Caco-2 (cell line): ENCODE results near the gene ROPN1L. TPM values are rescaled to one million over a fixed set of nuclear protein-coding genes. Genes with fewer than 3 reads are reported as not detected.

Source experiments
- BruUV-seq: library from RNA; stranded (reverse); fragments of 400-500 nt; replicated peaks from 2 replicates; lab custom pipeline; 2021; lab: Mats Ljungman, UMichigan
- CTCF ChIA-PET: fragments of 300-600 bp; sonication (Branson Sonifier 250); formaldehyde crosslinking; loops from one replicate; lab custom pipeline; 2022; ENCODE audit warnings: antibody characterized with exemption; lab: Charles Lee
- POLR2A ChIA-PET: fragments of 300-600 bp; sonication (Branson Sonifier 250); formaldehyde crosslinking; loops from one replicate; lab custom pipeline; 2022; ENCODE audit warnings: antibody characterized with exemption; lab: Charles Lee
- DNase-seq, 2 experiments: peaks; one replicate each; pipeline versions ENCODE4 v3.0.0 to v3.0.0-alpha.2; 2020 to 2022
- H3K27me3 ChIP-seq: replicated peaks from 2 replicates; pipeline ENCODE4 v1.6.0; 2011; ENCODE audit warnings: low read length; ENCODE audit not compliant: control insufficient read depth, insufficient read depth
- H3K36me3 ChIP-seq: 2 replicates; pipeline ENCODE4 v1.5.1; 2011; ENCODE audit warnings: low read length; ENCODE audit not compliant: control insufficient read depth, insufficient read depth
- H3K4me1 ChIP-seq: fragments of 250-450 bp; sonication (Bioruptor Pico); 2 replicates; pipeline ENCODE4 v1.5.1; 2020; ENCODE audit warnings: mild to moderate bottlenecking
- H3K4me3 ChIP-seq: 2 replicates; pipeline ENCODE4 v1.5.1; 2011; ENCODE audit warnings: low read depth, mild to moderate bottlenecking, control low read depth, low read length
- H3K9me3 ChIP-seq: fragments of 250-450 bp; sonication (Bioruptor Pico); 2 replicates; pipeline ENCODE4 v1.5.1; 2020; ENCODE audit warnings: mild to moderate bottlenecking, moderate library complexity
- H3K27ac Mint-ChIP-seq: one replicate; pipeline ENCODE4 v1.8.0; 2022; ENCODE audit warnings: mixed read lengths; ENCODE audit not compliant: unreplicated experiment
- H3K27me3 Mint-ChIP-seq: one replicate; pipeline ENCODE4 v1.8.0; 2022; ENCODE audit warnings: mixed read lengths; ENCODE audit not compliant: insufficient read depth, unreplicated experiment
- H3K36me3 Mint-ChIP-seq: one replicate; pipeline ENCODE4 v1.8.0; 2022; ENCODE audit warnings: mild to moderate bottlenecking, mixed read lengths; ENCODE audit not compliant: insufficient read depth, unreplicated experiment
- H3K4me1 Mint-ChIP-seq: one replicate; pipeline ENCODE4 v1.8.0; 2022; ENCODE audit warnings: low read depth, mixed read lengths; ENCODE audit not compliant: unreplicated experiment
- H3K4me3 Mint-ChIP-seq: one replicate; pipeline ENCODE4 v1.8.0; 2022; ENCODE audit warnings: mild to moderate bottlenecking, moderate library complexity, mixed read lengths; ENCODE audit not compliant: unreplicated experiment
- H3K9me3 Mint-ChIP-seq: one replicate; pipeline ENCODE4 v1.8.0; 2022; ENCODE audit warnings: mixed read lengths; ENCODE audit not compliant: unreplicated experiment
- intact Hi-C: fragments of 100-400 bp; cut with micrococcal nuclease; formaldehyde crosslinking; loops from one replicate; pipeline ENCODE4 v1.10.0; 2022; ENCODE audit not compliant: unreplicated experiment
- total RNA-seq: library from RNA; stranded (reverse); gene quantifications from 2 replicates; pipeline ENCODE4 v1.2.3, GENCODE V29; 2022
- TF ChIP-seq, protein P1 (sequence below), 2 experiments: fragments of 200-600 bp in 1 of 2; IDR thresholded peaks; 1 replicate in 1 of 2; 2 replicates in 1 of 2; pipeline versions ENCODE4 v1.5.1 to v1.8.0; 2011 to 2022; ENCODE audit warnings: antibody characterized with exemption in 1 of 2, control low read depth in 1 of 2, inconsistent platforms in 1 of 2, low read depth in 1 of 2, low read length in 1 of 2, mild to moderate bottlenecking in 1 of 2, moderate library complexity in 1 of 2; ENCODE audit not compliant: insufficient read depth in 1 of 2, severe bottlenecking in 1 of 2, unreplicated experiment in 1 of 2

ROPN1L gene
- total RNA-seq, 1 experiment from 2014 or later = 0.48 TPM

DNA sequence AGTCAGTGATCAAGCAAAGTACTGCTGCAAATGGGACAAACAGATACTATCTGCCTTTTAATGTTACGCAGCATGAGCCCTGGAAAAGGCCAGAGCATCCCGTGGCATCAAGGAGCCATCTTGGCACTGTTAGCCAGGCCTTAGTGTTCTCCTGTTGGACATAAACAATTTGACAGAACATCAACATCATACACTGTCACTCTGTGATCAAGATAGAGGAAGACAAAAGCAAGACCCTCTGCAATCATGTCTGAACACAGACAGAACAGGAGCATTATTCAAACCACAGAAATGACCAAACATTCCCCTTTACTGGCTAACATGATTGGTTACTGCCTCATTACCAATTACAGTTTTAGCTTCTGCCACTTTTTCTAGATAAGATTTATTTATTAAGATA, 21.2 kb upstream of the ROPN1L start:
- CTCF ChIA-PET = no interaction called here
- H3K36me3 ChIP-seq = peaks cover 10% of the 10 kb centered on the region
- no peaks in the 10 kb centered on the region for H3K27me3 Mint-ChIP-seq

DNA sequence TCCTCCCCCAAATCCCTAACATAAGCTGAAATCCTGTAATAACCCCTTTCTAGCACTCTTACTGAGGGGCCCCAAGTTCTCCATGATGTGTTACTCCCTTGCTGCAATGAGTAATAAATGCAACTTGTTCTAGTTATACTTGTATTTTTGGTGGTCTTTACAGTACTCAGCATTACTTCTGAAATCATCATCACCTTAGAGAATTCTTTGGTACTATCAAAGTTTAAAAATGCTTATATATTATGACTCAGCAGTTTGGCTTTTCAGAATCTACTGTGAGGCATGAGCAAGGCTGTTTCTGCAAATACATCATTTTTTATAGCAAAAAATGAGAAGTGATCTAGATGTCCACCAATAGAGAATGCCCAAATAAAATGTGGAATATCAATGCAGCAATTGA, 20.7 kb upstream of the ROPN1L start:
- peaks cover 10% of the 10 kb centered on the region for H3K36me3 ChIP-seq
- H3K27me3 Mint-ChIP-seq = no peaks in the 10 kb centered on the region
- BruUV-seq = no TSS peak
- H3K9me3 Mint-ChIP-seq = no peaks in the 10 kb centered on the region
- no peaks in the 10 kb centered on the region for H3K27me3 ChIP-seq
- H3K4me1 Mint-ChIP-seq = no peaks in the 10 kb centered on the region
- intact Hi-C loops = no loop called here
- no peak for DNase-seq
- ChIA-PET POLR2A (no interaction called here), CTCF (no interaction called here)
- H3K4me3 ChIP-seq = no peak overlapping the region
- TF ChIP-seq, protein P1, sequence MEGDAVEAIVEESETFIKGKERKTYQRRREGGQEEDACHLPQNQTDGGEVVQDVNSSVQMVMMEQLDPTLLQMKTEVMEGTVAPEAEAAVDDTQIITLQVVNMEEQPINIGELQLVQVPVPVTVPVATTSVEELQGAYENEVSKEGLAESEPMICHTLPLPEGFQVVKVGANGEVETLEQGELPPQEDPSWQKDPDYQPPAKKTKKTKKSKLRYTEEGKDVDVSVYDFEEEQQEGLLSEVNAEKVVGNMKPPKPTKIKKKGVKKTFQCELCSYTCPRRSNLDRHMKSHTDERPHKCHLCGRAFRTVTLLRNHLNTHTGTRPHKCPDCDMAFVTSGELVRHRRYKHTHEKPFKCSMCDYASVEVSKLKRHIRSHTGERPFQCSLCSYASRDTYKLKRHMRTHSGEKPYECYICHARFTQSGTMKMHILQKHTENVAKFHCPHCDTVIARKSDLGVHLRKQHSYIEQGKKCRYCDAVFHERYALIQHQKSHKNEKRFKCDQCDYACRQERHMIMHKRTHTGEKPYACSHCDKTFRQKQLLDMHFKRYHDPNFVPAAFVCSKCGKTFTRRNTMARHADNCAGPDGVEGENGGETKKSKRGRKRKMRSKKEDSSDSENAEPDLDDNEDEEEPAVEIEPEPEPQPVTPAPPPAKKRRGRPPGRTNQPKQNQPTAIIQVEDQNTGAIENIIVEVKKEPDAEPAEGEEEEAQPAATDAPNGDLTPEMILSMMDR (IDR thresholded peaks at IDR 0.05; ENCODE audit: insufficient read depth in 1 of 2, low read depth in 1 of 2, low read length in 1 of 2, severe bottlenecking in 1 of 2, unreplicated experiment in 1 of 2) = no peak
- H3K9me3 ChIP-seq = no peaks in the 10 kb centered on the region
- no peaks in the 10 kb centered on the region for H3K4me1 ChIP-seq
- no peak overlapping the region for H3K27ac Mint-ChIP-seq
- no peak overlapping the region for H3K4me3 Mint-ChIP-seq
- peaks cover 86% of the 10 kb centered on the region for H3K36me3 Mint-ChIP-seq

More for the DNA sequence above, 21.2 kb upstream of the ROPN1L start:
- no peaks in the 10 kb centered on the region for H3K4me1 ChIP-seq
- H3K4me3 ChIP-seq = no peak overlapping the region
- Mint-ChIP-seq H3K36me3 (peaks cover 89% of the 10 kb centered on the region), H3K27ac (no peak overlapping the region), H3K9me3 (no peaks in the 10 kb centered on the region), H3K4me3 (no peak overlapping the region), H3K4me1 (no peaks in the 10 kb centered on the region)
- TF ChIP-seq, protein P1 (IDR thresholded peaks at IDR 0.05; ENCODE audit: insufficient read depth in 1 of 2, low read depth in 1 of 2, low read length in 1 of 2, severe bottlenecking in 1 of 2, unreplicated experiment in 1 of 2) = no peak
- no peaks in the 10 kb centered on the region for H3K9me3 ChIP-seq
- DNase-seq = no peak
- POLR2A ChIA-PET = no interaction called here
- no TSS peak for BruUV-seq
- H3K27me3 ChIP-seq = no peaks in the 10 kb centered on the region
- intact Hi-C loops = no loop called here

DNA sequence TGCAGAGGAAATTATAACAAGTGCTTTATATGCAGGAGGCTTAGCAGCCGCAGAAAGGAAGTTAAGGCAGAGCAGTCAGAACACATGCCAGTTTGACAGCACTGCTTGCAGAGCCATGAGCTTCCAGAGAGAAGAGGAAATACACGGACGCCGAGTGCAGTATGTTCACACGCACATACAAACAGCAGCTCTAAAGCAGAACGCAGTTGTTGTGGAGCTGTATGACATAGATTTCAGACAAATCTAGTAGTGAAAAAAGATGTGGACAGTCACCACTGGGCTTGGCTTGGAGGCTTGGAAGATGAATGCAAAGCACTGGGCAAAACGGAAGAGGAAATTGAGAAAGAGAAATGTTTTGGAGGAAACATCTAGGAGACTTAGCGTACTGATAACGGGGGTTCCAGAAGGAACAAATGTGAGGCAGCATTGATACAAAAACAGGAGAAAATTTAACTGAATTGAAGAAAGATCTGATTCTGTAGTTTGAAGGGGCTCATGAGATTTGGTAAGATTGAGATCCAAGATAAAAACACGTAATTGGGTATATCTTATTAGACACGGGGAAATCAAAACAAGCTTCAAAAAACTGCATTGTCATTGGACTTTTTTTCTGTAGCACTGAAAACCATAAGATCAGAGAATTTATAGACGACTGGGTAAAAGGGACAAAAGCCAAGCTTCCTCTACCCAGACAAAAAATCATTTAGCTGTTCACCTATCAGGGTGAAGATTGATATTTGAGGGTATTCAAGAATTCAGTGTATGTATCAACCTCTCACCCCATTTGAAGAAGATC, 19.6 kb upstream of the ROPN1L start:
- Histone ChIP-seq H3K27me3 (no peaks in the 10 kb centered on the region), H3K4me3 (no peak overlapping the region), H3K9me3 (no peaks in the 10 kb centered on the region), H3K4me1 (no peaks in the 10 kb centered on the region), H3K36me3 (peaks cover 11% of the 10 kb centered on the region)
- no peak for DNase-seq
- BruUV-seq = no TSS peak
- H3K4me1 Mint-ChIP-seq = no peaks in the 10 kb centered on the region
- H3K4me3 Mint-ChIP-seq = no peak overlapping the region
- intact Hi-C loops = no loop called here
- POLR2A ChIA-PET = no interaction called here
- H3K27me3 Mint-ChIP-seq = no peaks in the 10 kb centered on the region
- CTCF ChIA-PET = interaction anchor here (0.6 kb wide), 1 partner anchor 16 kb away, joined by 3 read pairs; no protein-coding TSS in a partner anchor
- H3K27ac Mint-ChIP-seq = no peak overlapping the region
- H3K36me3 Mint-ChIP-seq = peaks cover 90% of the 10 kb centered on the region
- no peaks in the 10 kb centered on the region for H3K9me3 Mint-ChIP-seq
- TF ChIP-seq, protein P1 (IDR thresholded peaks at IDR 0.05; ENCODE audit: insufficient read depth in 1 of 2, low read depth in 1 of 2, low read length in 1 of 2, severe bottlenecking in 1 of 2, unreplicated experiment in 1 of 2) = no peak
